Measurements from ENCODE around the gene COQ10B.

GRCh38 chr2:197450465-197450864 lies 2.9 kb upstream of the COQ10B start:
- TF ChIP-seq CTCF (IDR thresholded peaks at IDR 0.05) = no peak
- no peak for TF ChIP-seq POLR2A (IDR thresholded peaks at IDR 0.05)
